Activated naive CD8-positive, alpha-beta T cell treated with anti-CD3 and anti-CD28 coated beads, Interleukin-2, amount 50 U/mL, for 24 hours (primary cell): ENCODE results near the gene RALGAPA1.
"Not testable (repeated sequence)": the region's sequence is repeated elsewhere in the genome, so short reads cannot be mapped to it uniquely, and the experiment has no call there.

Experiments used
- ATAC-seq: fragments of 150-1000 bp; cut with Tn5 transposase; one replicate; pipeline ENCODE4 v1.10.0; 2021
- DNase-seq: peaks from one replicate; pipeline ENCODE4 v3.0.0; 2021
- H3K27ac Mint-ChIP-seq: one replicate; pipeline ENCODE4 v1.8.0; 2021; ENCODE audit warnings: mild to moderate bottlenecking, mixed read lengths
- H3K27me3 Mint-ChIP-seq: one replicate; pipeline ENCODE4 v1.8.0; 2021; ENCODE audit warnings: mixed read lengths
- H3K36me3 Mint-ChIP-seq: one replicate; pipeline ENCODE4 v1.8.0; 2021; ENCODE audit warnings: low read depth, mixed read lengths
- H3K4me1 Mint-ChIP-seq: one replicate; pipeline ENCODE4 v1.8.0; 2021; ENCODE audit warnings: mixed read lengths
- H3K4me3 Mint-ChIP-seq: one replicate; pipeline ENCODE4 v1.8.0; 2021; ENCODE audit warnings: mild to moderate bottlenecking, moderate library complexity, mixed read lengths
- H3K9me3 Mint-ChIP-seq: one replicate; pipeline ENCODE4 v1.8.0; 2021; ENCODE audit warnings: mixed read lengths

RALGAPA1 gene

DNA sequence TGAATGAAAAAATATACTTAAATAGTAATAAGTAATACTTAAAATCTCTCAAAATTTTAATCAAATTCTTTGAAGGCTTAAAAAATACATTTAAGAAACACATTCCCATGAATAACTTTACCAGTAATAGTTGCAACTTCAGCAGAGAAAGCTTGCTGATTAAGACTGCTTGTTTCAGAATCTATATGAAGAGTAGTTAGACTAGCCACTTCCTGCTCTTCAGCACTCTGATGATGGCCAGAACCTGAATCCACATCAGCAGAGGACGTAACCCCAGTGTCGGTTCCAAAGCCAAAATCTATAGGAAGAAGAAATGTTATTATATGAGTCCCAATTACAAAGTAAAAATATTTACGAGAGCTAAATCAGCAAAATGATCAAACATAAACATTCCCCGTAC lies 125.4 kb downstream of the RALGAPA1 start:
- DNase-seq, ATAC-seq, H3K36me3 Mint-ChIP-seq, H3K27me3 Mint-ChIP-seq, H3K27ac Mint-ChIP-seq, H3K4me3 Mint-ChIP-seq, H3K9me3 Mint-ChIP-seq, H3K4me1 Mint-ChIP-seq: not testable (repeated sequence)

DNA sequence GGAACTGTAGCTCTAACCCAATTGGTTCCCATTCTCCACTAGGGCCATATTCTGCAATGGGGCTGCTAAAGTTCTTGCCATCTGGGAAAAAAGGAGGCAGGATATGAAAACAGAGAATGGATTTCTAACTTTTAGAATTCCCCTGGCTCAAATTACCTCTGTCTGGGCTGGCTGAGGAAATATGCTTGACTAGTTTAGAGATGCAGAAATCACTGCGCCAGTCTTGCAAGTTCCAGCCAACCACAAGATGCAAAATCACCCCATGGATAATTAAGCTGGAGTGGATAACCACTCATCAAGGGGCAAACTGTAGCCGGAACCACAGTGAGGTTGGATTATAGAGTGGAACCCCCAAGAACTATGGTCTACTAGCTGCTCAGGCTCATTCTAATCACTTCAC lies 126.3 kb downstream of the RALGAPA1 start:
- H3K4me1 Mint-ChIP-seq: no peaks in the 10 kb centered on the region
- DNase-seq (no peak), ATAC-seq (no peak)
- H3K27me3 Mint-ChIP-seq: no peaks in the 10 kb centered on the region
- no peaks in the 10 kb centered on the region for H3K9me3 Mint-ChIP-seq
- H3K4me3 Mint-ChIP-seq: no peak overlapping the region
- peaks cover 10% of the 10 kb centered on the region for H3K36me3 Mint-ChIP-seq
- no peak overlapping the region for H3K27ac Mint-ChIP-seq

- H3K36me3 Mint-ChIP-seq: peaks cover 9% of the 10 kb centered on the region
These were observed 130.6 kb downstream of the RALGAPA1 start for GRCh38 chr14:35678403-35679028.

GRCh38 chr14:35669782-35670181 lies 139.3 kb downstream of the RALGAPA1 start:
- no peak for ATAC-seq
- Mint-ChIP-seq H3K36me3 (peaks cover 11% of the 10 kb centered on the region), H3K27ac (no peak overlapping the region), H3K4me1 (no peaks in the 10 kb centered on the region), H3K4me3 (no peak overlapping the region), H3K9me3 (no peaks in the 10 kb centered on the region), H3K27me3 (no peaks in the 10 kb centered on the region)
- no peak for DNase-seq

More at GRCh38 chr14:35678403-35679028, 130.6 kb downstream of the RALGAPA1 start:
- Mint-ChIP-seq H3K4me1 (no peaks in the 10 kb centered on the region), H3K27me3 (no peaks in the 10 kb centered on the region), H3K9me3 (no peaks in the 10 kb centered on the region), H3K27ac (no peak overlapping the region), H3K4me3 (no peak overlapping the region)
- DNase-seq (no peak), ATAC-seq (no peak)

- no peak overlapping the region for H3K27ac Mint-ChIP-seq
- H3K36me3 Mint-ChIP-seq: peaks cover 11% of the 10 kb centered on the region
- H3K4me3 Mint-ChIP-seq: no peak overlapping the region
- H3K9me3 Mint-ChIP-seq: no peaks in the 10 kb centered on the region
- DNase-seq (no peak), ATAC-seq (no peak)
- H3K27me3 Mint-ChIP-seq: no peaks in the 10 kb centered on the region
- H3K4me1 Mint-ChIP-seq: no peaks in the 10 kb centered on the region
These were observed 142.6 kb downstream of the RALGAPA1 start for GRCh38 chr14:35666429-35667043.

GRCh38 chr14:35661875-35662274 lies 147.2 kb downstream of the RALGAPA1 start:
- ATAC-seq: no peak
- Mint-ChIP-seq H3K4me1 (no peaks in the 10 kb centered on the region), H3K27me3 (no peaks in the 10 kb centered on the region), H3K36me3 (peaks cover 12% of the 10 kb centered on the region), H3K9me3 (no peaks in the 10 kb centered on the region), H3K4me3 (no peak overlapping the region), H3K27ac (no peak overlapping the region)
- no peak for DNase-seq

DNA sequence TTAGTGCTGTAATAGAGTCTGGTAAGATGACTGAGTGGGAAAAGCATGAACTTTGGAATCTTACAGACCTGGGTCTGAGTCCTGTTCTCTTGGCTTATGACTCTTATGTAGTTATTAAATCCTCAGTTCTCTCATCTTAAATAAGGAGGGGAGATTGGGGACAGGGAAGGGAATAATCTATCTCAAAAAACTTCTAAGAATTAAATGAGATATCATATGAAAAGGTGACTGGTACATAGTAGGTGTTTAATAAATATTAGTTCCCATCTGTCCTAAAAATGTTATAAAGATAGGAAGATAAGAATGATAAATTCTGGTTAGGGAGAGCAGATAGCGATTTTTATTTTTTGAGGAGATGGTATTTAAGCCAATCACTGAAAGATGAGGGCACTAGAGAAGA lies 156.1 kb downstream of the RALGAPA1 start:
- Mint-ChIP-seq H3K36me3 (peaks cover 16% of the 10 kb centered on the region), H3K9me3 (no peaks in the 10 kb centered on the region), H3K27ac (no peak overlapping the region), H3K27me3 (no peaks in the 10 kb centered on the region), H3K4me1 (no peaks in the 10 kb centered on the region), H3K4me3 (no peak overlapping the region)
- DNase-seq (no peak), ATAC-seq (no peak)

DNA sequence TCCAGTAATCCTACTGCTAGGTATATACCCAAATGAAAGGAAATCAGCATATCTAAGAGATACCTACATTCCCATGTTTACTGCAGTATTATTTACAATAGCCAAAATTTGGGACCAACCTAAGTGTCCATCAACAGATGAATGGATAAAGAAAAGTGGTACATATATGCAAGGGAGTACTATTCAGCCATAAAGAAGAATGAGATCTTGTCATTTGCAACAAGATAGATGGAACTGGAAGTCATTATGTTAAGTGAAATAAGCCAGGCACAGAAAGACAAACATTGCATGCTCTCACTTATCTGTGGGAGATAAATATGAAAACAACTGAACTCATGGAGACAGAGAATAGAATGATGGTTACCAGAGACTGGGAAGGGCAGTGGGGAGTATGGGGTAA lies 165.6 kb downstream of the RALGAPA1 start:
- Mint-ChIP-seq H3K27ac (no peak overlapping the region), H3K9me3 (peaks cover 23% of the 10 kb centered on the region), H3K36me3 (peaks cover 62% of the 10 kb centered on the region), H3K27me3 (no peaks in the 10 kb centered on the region), H3K4me1 (no peaks in the 10 kb centered on the region), H3K4me3 (no peak overlapping the region)
- no peak for DNase-seq
- ATAC-seq: no peak

- H3K4me1 Mint-ChIP-seq: no peaks in the 10 kb centered on the region
- H3K36me3 Mint-ChIP-seq: peaks cover 52% of the 10 kb centered on the region
- no peak for ATAC-seq
- no peaks in the 10 kb centered on the region for H3K27me3 Mint-ChIP-seq
- no peak overlapping the region for H3K4me3 Mint-ChIP-seq
- no peak overlapping the region for H3K27ac Mint-ChIP-seq
- no peak for DNase-seq
- peaks cover 24% of the 10 kb centered on the region for H3K9me3 Mint-ChIP-seq
These were observed 171.2 kb downstream of the RALGAPA1 start for GRCh38 chr14:35637851-35638250.

DNA sequence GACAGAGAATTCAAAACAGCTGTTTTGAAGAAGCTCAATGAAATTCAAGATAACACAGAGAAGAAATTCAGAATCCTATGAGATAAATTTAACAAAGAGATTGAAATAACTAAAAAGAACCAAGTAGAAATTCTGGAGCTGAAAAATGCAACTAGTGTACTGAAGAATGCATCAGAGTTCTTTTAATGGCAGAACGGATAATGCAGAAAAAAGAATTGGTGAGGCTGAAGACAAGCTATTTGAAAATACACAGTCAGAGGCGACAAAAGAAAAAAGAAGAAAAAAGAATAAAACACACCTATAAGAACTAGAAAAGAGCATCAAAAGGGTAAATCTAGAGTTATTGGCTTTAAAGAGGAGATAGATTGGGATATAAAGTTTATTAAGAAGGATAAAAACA lies 171.8 kb downstream of the RALGAPA1 start:
- DNase-seq: no peak
- Mint-ChIP-seq H3K27ac (no peak overlapping the region), H3K4me3 (no peak overlapping the region), H3K9me3 (peaks cover 21% of the 10 kb centered on the region), H3K27me3 (no peaks in the 10 kb centered on the region), H3K36me3 (peaks cover 46% of the 10 kb centered on the region), H3K4me1 (no peaks in the 10 kb centered on the region)
- ATAC-seq: no peak

GRCh38 chr14:35632676-35633075 lies 176.4 kb downstream of the RALGAPA1 start:
- no peak overlapping the region for H3K27ac Mint-ChIP-seq

GRCh38 chr14:35632271-35632670 lies 176.8 kb downstream of the RALGAPA1 start:
- ATAC-seq (no peak), DNase-seq (no peak)
- no peak overlapping the region for H3K4me3 Mint-ChIP-seq
- no peaks in the 10 kb centered on the region for H3K4me1 Mint-ChIP-seq
- no peaks in the 10 kb centered on the region for H3K27me3 Mint-ChIP-seq
- peaks cover 17% of the 10 kb centered on the region for H3K36me3 Mint-ChIP-seq
- peaks cover 2% of the 10 kb centered on the region for H3K9me3 Mint-ChIP-seq
- no peak overlapping the region for H3K27ac Mint-ChIP-seq

More at GRCh38 chr14:35632676-35633075, 176.4 kb downstream of the RALGAPA1 start:
- Mint-ChIP-seq H3K9me3 (peaks cover 6% of the 10 kb centered on the region), H3K27me3 (no peaks in the 10 kb centered on the region), H3K4me3 (no peak overlapping the region), H3K36me3 (peaks cover 21% of the 10 kb centered on the region), H3K4me1 (no peaks in the 10 kb centered on the region)
- DNase-seq: no peak
- ATAC-seq: no peak

GRCh38 chr14:35631071-35631805 lies 177.9 kb downstream of the RALGAPA1 start:
- Mint-ChIP-seq H3K27ac (no peak overlapping the region), H3K27me3 (no peaks in the 10 kb centered on the region), H3K36me3 (peaks cover 12% of the 10 kb centered on the region), H3K4me3 (no peak overlapping the region), H3K9me3 (no peaks in the 10 kb centered on the region), H3K4me1 (no peaks in the 10 kb centered on the region)
- no peak for ATAC-seq
- DNase-seq: no peak

- H3K27ac Mint-ChIP-seq: no peak overlapping the region
These were observed 180.1 kb downstream of the RALGAPA1 start for GRCh38 chr14:35628989-35629388.

DNA sequence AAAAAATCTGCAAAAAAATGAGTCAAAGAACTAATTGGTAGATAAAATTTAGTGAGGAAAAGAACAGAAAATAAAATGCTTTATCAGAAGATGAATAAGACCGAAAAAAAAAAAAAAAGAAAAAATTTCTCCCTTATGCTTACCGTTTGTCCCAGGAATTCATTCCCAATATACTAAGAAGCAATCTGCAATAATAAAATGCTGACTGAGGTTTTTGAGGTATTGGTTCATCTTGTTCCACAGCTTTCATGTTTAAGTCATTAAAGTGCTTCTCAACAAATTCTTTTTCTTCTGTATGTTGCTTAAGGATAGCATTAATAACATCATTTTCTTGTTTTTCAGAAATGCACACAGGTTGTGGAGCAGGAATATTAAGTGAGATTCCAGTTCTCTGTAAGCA lies 182.1 kb downstream of the RALGAPA1 start:
- not testable (repeated sequence) for H3K27me3 Mint-ChIP-seq, DNase-seq, H3K4me1 Mint-ChIP-seq, H3K9me3 Mint-ChIP-seq, ATAC-seq, H3K4me3 Mint-ChIP-seq, H3K27ac Mint-ChIP-seq
- H3K36me3 Mint-ChIP-seq: peaks cover 18% of the 10 kb centered on the region

More at GRCh38 chr14:35628989-35629388, 180.1 kb downstream of the RALGAPA1 start:
- no peak for ATAC-seq
- Mint-ChIP-seq H3K4me1 (no peaks in the 10 kb centered on the region), H3K36me3 (peaks cover 9% of the 10 kb centered on the region), H3K9me3 (no peaks in the 10 kb centered on the region), H3K4me3 (no peak overlapping the region), H3K27me3 (no peaks in the 10 kb centered on the region)
- DNase-seq: no peak
